GM21529 (cell line): ENCODE results near the gene TP53BP2.
"Not testable (repeated sequence)": the region's sequence is repeated elsewhere in the genome, so short reads cannot be mapped to it uniquely, and the experiment has no call there.

Experiments
- ATAC-seq: cut with Tn5 transposase; IDR thresholded peaks from one replicate; pipeline ENCODE4 v1.9.1; 2021; ENCODE audit not compliant: unreplicated experiment

The TP53BP2 gene

GRCh38 chr1:223845810-223846682 lies at the start of gene TP53BP2:
Gene TP53BP2 (minus strand): TSS chr1:223845947. CDS start chr1:223845680, 267 bp downstream.
- peak; percentile 70 for ATAC-seq

- ATAC-seq = not testable (repeated sequence)
Measured at GRCh38 chr1:223890494-223890893, 44.7 kb upstream of the TP53BP2 start.

GRCh38 chr1:223889319-223889718 lies 43.6 kb upstream of the TP53BP2 start:
- ATAC-seq = not testable (repeated sequence)

GRCh38 chr1:223887747-223888418 lies 42.1 kb upstream of the TP53BP2 start:
- ATAC-seq = peak; percentile 92

- ATAC-seq = no peak
Measured at GRCh38 chr1:223886516-223886921, 40.8 kb upstream of the TP53BP2 start.

- ATAC-seq = no peak
Measured at GRCh38 chr1:223885614-223886013, 39.9 kb upstream of the TP53BP2 start.

- ATAC-seq = no peak
Measured at GRCh38 chr1:223878598-223879325, 33.0 kb upstream of the TP53BP2 start.

GRCh38 chr1:223877804-223878203 lies 32.1 kb upstream of the TP53BP2 start:
- ATAC-seq = no peak

GRCh38 chr1:223876590-223876989 lies 30.8 kb upstream of the TP53BP2 start:
- ATAC-seq = no peak

GRCh38 chr1:223873044-223873443 lies 27.3 kb upstream of the TP53BP2 start:
- no peak for ATAC-seq

- ATAC-seq = no peak
Measured at GRCh38 chr1:223872308-223872901, 26.7 kb upstream of the TP53BP2 start.

- ATAC-seq = no peak
Measured at GRCh38 chr1:223870617-223871574, 25.1 kb upstream of the TP53BP2 start.

GRCh38 chr1:223864599-223865368 lies 19.0 kb upstream of the TP53BP2 start:
- not testable (repeated sequence) for ATAC-seq

- ATAC-seq = no peak
Measured at GRCh38 chr1:223864084-223864483, 18.3 kb upstream of the TP53BP2 start.

- no peak for ATAC-seq
Measured at GRCh38 chr1:223861904-223862303, 16.2 kb upstream of the TP53BP2 start.

GRCh38 chr1:223860051-223860622 lies 14.4 kb upstream of the TP53BP2 start:
- no peak for ATAC-seq

GRCh38 chr1:223859058-223859457 lies 13.3 kb upstream of the TP53BP2 start:
- ATAC-seq = no peak

- ATAC-seq = no peak
Measured at GRCh38 chr1:223856386-223856785, 10.6 kb upstream of the TP53BP2 start.

GRCh38 chr1:223853748-223854147 lies 8.0 kb upstream of the TP53BP2 start:
- ATAC-seq = no peak
